ENCODE data around the gene CD2AP. TPM values are rescaled to one million over a fixed set of nuclear protein-coding genes. Genes with fewer than 3 reads are reported as not detected.

The CD2AP gene
- total and polyA plus RNA-seq, 4 donors = 5.7 to 22.4 (median 11.5) TPM

GRCh38 chr6:47496935-47497579 lies 19.5 kb downstream of the CD2AP start (continued):
- no peak for TF ChIP-seq ATF3 (IDR thresholded peaks at IDR 0.05)
- no peak for TF ChIP-seq EGR1 (IDR thresholded peaks at IDR 0.05; ENCODE audit: low read depth in 2 of 2)
- TF ChIP-seq HNF4G (IDR thresholded peaks at IDR 0.05) = no peak
- TF ChIP-seq FOXA2 (IDR thresholded peaks at IDR 0.05) = no peak

GRCh38 chr6:47502920-47503319 lies 25.3 kb downstream of the CD2AP start:
- Histone ChIP-seq H3K27me3 (ENCODE audit: control insufficient read depth in 4 of 4, insufficient read depth in 4 of 4, low read length in 3 of 4) (no peaks in the 10 kb centered on the region), H3K9me3 (ENCODE audit: control insufficient read depth in 4 of 4, low read length in 3 of 4) (no peaks in the 10 kb centered on the region), H3K27ac (ENCODE audit: low read depth in 1 of 2, low read length in 2 of 2) (no peak overlapping the region), H3K4me3 (ENCODE audit: low read depth in 1 of 3, low read length in 3 of 3) (no peak overlapping the region), H3K36me3 (ENCODE audit: control insufficient read depth in 4 of 4, insufficient read depth in 3 of 4, low read depth in 1 of 4, low read length in 3 of 4) (peaks cover 0 to 4% (median 1%) of the 10 kb centered on the region in 4 donors), H3K4me1 (ENCODE audit: control insufficient read depth in 4 of 4, insufficient read depth in 4 of 4, low read length in 3 of 4) (peaks cover 6 to 12% (median 9%) of the 10 kb centered on the region in 4 donors), H3K9ac (ENCODE audit: low read depth in 1 of 2, low read length in 2 of 2) (no peak overlapping the region)
- DNase-seq (ENCODE audit: low spot score) = no peak
- no peak for TF ChIP-seq CTCF (IDR thresholded peaks at IDR 0.05; ENCODE audit: low read depth, low read length, missing input control)
- no peak for TF ChIP-seq YY1 (IDR thresholded peaks at IDR 0.05)
- TF ChIP-seq ZBTB33 (IDR thresholded peaks at IDR 0.05) = no peak
- TF ChIP-seq EGR1 (IDR thresholded peaks at IDR 0.05; ENCODE audit: low read depth in 2 of 2) = no peak
- TF ChIP-seq GABPA (IDR thresholded peaks at IDR 0.05 in 1 of 2, conservative IDR thresholded peaks at IDR 0.05 in 1 of 2) = no peak
- TF ChIP-seq SP1 (IDR thresholded peaks at IDR 0.05) = no peak
- no peak for TF ChIP-seq RAD21 (IDR thresholded peaks at IDR 0.05)
- no peak for TF ChIP-seq ATF3 (IDR thresholded peaks at IDR 0.05)
- TF ChIP-seq NR2F2 (IDR thresholded peaks at IDR 0.05) = no peak
- TF ChIP-seq TAF1 (conservative IDR thresholded peaks at IDR 0.05) = no peak
- TF ChIP-seq HNF4A (conservative IDR thresholded peaks at IDR 0.05) = no peak
- WGBS = 85% methylated on average over 2 of the region's 2 CpGs

GRCh38 chr6:47509937-47510336 lies 32.3 kb downstream of the CD2AP start:
- no peak overlapping the region for H3K9ac ChIP-seq (ENCODE audit: low read depth in 1 of 2, low read length in 2 of 2)
- DNase-seq (ENCODE audit: low spot score) = no peak
- peaks cover 0 to 3% (median 0%) of the 10 kb centered on the region in 4 donors for H3K4me1 ChIP-seq (ENCODE audit: control insufficient read depth in 4 of 4, insufficient read depth in 4 of 4, low read length in 3 of 4)
- TF ChIP-seq ZBTB33 (IDR thresholded peaks at IDR 0.05) = no peak
- no peaks in the 10 kb centered on the region for H3K27me3 ChIP-seq (ENCODE audit: control insufficient read depth in 4 of 4, insufficient read depth in 4 of 4, low read length in 3 of 4)
- H3K27ac ChIP-seq (ENCODE audit: low read depth in 1 of 2, low read length in 2 of 2) = no peak overlapping the region
- 94% methylated on average over 1 of the region's 1 CpG for WGBS
- H3K9me3 ChIP-seq (ENCODE audit: control insufficient read depth in 4 of 4, low read length in 3 of 4) = peaks cover 0 to 13% (median 2%) of the 10 kb centered on the region in 4 donors
- H3K4me3 ChIP-seq (ENCODE audit: low read depth in 1 of 3, low read length in 3 of 3) = no peak overlapping the region
- peaks cover 0 to 12% (median 3%) of the 10 kb centered on the region in 4 donors for H3K36me3 ChIP-seq (ENCODE audit: control insufficient read depth in 4 of 4, insufficient read depth in 3 of 4, low read depth in 1 of 4, low read length in 3 of 4)

Measured in liver (tissue), 9 donors.